PFSK-1 (cell line): Measurements from ENCODE around the gene MYO7B.

ENCODE experiments used
- POLR2AphosphoS5 ChIP-seq: IDR thresholded peaks from 2 replicates; pipeline ENCODE4 v1.6.1; 2012; ENCODE audit warnings: low read depth, mild to moderate bottlenecking, control low read depth, low read length, moderate library complexity
- TF ChIP-seq, protein P1 (sequence below), 2 experiments: IDR thresholded peaks; 2 replicates each; pipeline versions ENCODE4 v1.6.1 to v1.8.0; 2011 to 2012; ENCODE audit warnings: low read depth in 2 of 2, low read length in 2 of 2, control low read depth in 1 of 2, inconsistent platforms in 1 of 2, mild to moderate bottlenecking in 1 of 2, moderate library complexity in 1 of 2; ENCODE audit not compliant: insufficient read depth in 1 of 2

DNA sequence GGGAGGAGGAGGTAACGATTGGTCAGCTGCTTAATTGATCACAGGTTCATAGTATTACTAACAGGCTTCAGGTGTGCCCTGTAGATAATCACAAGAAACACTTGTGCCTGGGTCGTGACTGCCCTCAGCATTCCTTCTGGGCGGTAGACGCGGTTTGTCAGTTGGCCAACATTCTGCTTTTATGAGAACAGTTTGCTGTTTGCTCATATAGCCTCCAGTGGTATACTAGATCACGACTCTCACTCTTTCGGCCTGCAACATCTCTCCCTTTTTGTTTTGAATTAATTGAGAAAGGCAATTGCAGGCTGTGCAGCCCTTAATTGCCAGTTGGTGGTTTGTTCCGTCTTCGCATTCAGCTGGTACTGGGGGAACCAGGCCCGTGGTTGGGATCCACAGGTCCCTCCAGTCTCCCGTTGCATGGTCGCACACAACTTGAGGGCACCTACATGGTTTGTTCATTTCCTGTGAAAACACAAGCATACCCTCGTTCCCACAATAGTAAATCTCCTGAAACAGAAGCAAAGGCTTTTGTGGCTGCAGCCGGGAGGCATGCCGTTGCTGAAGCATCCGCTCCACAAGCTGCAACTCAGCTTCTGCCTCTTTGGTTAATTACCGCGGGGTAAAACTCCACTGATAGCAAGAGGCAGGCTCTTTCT is 80.2 kb downstream of the MYO7B start:
- TF ChIP-seq POLR2AphosphoS5: no peak
- TF ChIP-seq, protein P1, sequence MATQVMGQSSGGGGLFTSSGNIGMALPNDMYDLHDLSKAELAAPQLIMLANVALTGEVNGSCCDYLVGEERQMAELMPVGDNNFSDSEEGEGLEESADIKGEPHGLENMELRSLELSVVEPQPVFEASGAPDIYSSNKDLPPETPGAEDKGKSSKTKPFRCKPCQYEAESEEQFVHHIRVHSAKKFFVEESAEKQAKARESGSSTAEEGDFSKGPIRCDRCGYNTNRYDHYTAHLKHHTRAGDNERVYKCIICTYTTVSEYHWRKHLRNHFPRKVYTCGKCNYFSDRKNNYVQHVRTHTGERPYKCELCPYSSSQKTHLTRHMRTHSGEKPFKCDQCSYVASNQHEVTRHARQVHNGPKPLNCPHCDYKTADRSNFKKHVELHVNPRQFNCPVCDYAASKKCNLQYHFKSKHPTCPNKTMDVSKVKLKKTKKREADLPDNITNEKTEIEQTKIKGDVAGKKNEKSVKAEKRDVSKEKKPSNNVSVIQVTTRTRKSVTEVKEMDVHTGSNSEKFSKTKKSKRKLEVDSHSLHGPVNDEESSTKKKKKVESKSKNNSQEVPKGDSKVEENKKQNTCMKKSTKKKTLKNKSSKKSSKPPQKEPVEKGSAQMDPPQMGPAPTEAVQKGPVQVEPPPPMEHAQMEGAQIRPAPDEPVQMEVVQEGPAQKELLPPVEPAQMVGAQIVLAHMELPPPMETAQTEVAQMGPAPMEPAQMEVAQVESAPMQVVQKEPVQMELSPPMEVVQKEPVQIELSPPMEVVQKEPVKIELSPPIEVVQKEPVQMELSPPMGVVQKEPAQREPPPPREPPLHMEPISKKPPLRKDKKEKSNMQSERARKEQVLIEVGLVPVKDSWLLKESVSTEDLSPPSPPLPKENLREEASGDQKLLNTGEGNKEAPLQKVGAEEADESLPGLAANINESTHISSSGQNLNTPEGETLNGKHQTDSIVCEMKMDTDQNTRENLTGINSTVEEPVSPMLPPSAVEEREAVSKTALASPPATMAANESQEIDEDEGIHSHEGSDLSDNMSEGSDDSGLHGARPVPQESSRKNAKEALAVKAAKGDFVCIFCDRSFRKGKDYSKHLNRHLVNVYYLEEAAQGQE (IDR thresholded peaks at IDR 0.05; ENCODE audit: insufficient read depth in 1 of 2, low read depth in 2 of 2, low read length in 2 of 2): no peak
